Measurements from ENCODE around the gene RPL4.
A peak's percentile ranks its signal among the peaks of the same experiment; 100 is the strongest.
"Not testable (repeated sequence)": the region's sequence is repeated elsewhere in the genome, so short reads cannot be mapped to it uniquely, and the experiment has no call there.

Gene RPL4

GRCh38 chr15:66489179-66489791 lies 15.4 kb downstream of the RPL4 start:
- DNase-seq: no peak

GRCh38 chr15:66488525-66488924 lies 16.1 kb downstream of the RPL4 start:
- DNase-seq: no peak

GRCh38 chr15:66486887-66487286 lies 17.8 kb downstream of the RPL4 start:
- no peak for DNase-seq

- DNase-seq: no peak
Observed at GRCh38 chr15:66484539-66485112, 20.0 kb downstream of the RPL4 start.

GRCh38 chr15:66483131-66483566 lies 21.5 kb downstream of the RPL4 start:
- no peak for DNase-seq

- no peak for DNase-seq
Observed at GRCh38 chr15:66482539-66482938, 22.1 kb downstream of the RPL4 start.

GRCh38 chr15:66481107-66481856 lies 23.4 kb downstream of the RPL4 start:
- DNase-seq: no peak

- no peak for DNase-seq
Observed at GRCh38 chr15:66480267-66480666, 24.4 kb downstream of the RPL4 start.

GRCh38 chr15:66477011-66477410 lies 27.6 kb downstream of the RPL4 start:
- no peak for DNase-seq

GRCh38 chr15:66476535-66476934 lies 28.1 kb downstream of the RPL4 start:
- DNase-seq: no peak

GRCh38 chr15:66474963-66475362 lies 29.7 kb downstream of the RPL4 start:
- DNase-seq: no peak

GRCh38 chr15:66474135-66474534 lies 30.5 kb downstream of the RPL4 start:
- no peak for DNase-seq

GRCh38 chr15:66472176-66472999 lies 32.3 kb downstream of the RPL4 start:
- DNase-seq: peak; percentile 13 to 18

GRCh38 chr15:66470825-66471224 lies 33.8 kb downstream of the RPL4 start:
- not testable (repeated sequence) for DNase-seq

- DNase-seq: not testable (repeated sequence)
Observed at GRCh38 chr15:66467162-66468040, 37.3 kb downstream of the RPL4 start.

- DNase-seq: not testable (repeated sequence)
Observed at GRCh38 chr15:66465294-66465693, 39.4 kb downstream of the RPL4 start.

- no peak for DNase-seq
Observed at GRCh38 chr15:66462627-66463026, 42.0 kb downstream of the RPL4 start.

GRCh38 chr15:66461917-66462316 lies 42.7 kb downstream of the RPL4 start:
- no peak for DNase-seq

GRCh38 chr15:66461294-66461693 lies 43.4 kb downstream of the RPL4 start:
- DNase-seq: not testable (repeated sequence)

GRCh38 chr15:66459818-66460615 lies 44.6 kb downstream of the RPL4 start:
- no peak for DNase-seq

GRCh38 chr15:66456211-66456610 lies 48.4 kb downstream of the RPL4 start:
- no peak for DNase-seq
